Loucy (cell line): ENCODE data around the gene MGLL.

Experiments
- EZH2phosphoT487 ChIP-seq: fragments of 200-600 bp; IDR thresholded peaks from 2 replicates; pipeline ENCODE4 v1.6.1; 2018; ENCODE audit warnings: antibody characterized with exemption, mild to moderate bottlenecking, moderate library complexity, borderline replicate concordance
- TF ChIP-seq, protein P1 (sequence below): fragments of 200-600 bp; sonication (generic); conservative IDR thresholded peaks from 2 replicates; pipeline ENCODE4 v1.5.1; 2014; ENCODE audit warnings: mild to moderate bottlenecking, antibody characterized with exemption, low read length

DNA sequence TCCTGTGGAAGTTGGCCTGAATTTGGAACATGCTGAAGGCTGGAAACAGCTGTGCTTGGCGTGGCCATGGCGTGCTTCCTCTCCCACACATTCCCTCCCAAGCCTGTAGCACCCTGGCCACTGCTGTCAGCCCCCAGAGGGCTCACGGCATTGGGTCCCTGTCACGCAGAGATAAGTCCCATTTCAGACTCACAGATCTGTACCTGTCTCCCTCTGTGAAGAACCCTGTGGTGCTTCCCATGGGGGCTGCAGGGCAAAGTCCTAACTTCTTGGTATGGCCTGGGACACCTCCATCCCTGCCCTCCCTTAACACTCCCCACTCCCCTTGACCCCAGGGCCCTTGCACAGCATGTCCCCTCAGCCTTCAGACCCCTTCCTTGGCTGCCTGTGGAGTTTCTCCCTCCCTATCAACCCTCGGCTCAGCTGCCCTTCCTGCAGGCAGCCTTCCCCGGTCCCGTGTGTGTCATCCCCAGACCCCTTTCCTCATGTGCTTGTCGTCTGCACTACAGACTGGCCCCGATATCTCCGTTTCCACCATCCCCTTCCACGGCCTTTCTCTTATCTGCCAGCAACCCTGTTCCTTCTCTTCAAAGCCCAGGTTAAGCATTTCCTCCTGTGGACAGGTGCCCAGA is 120.9 kb downstream of the MGLL start:
- TF ChIP-seq, protein P1, sequence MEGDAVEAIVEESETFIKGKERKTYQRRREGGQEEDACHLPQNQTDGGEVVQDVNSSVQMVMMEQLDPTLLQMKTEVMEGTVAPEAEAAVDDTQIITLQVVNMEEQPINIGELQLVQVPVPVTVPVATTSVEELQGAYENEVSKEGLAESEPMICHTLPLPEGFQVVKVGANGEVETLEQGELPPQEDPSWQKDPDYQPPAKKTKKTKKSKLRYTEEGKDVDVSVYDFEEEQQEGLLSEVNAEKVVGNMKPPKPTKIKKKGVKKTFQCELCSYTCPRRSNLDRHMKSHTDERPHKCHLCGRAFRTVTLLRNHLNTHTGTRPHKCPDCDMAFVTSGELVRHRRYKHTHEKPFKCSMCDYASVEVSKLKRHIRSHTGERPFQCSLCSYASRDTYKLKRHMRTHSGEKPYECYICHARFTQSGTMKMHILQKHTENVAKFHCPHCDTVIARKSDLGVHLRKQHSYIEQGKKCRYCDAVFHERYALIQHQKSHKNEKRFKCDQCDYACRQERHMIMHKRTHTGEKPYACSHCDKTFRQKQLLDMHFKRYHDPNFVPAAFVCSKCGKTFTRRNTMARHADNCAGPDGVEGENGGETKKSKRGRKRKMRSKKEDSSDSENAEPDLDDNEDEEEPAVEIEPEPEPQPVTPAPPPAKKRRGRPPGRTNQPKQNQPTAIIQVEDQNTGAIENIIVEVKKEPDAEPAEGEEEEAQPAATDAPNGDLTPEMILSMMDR: no peak
- no peak for TF ChIP-seq EZH2phosphoT487
